ENCODE measurements around the gene DENND11. TPM values are rescaled to one million over a fixed set of nuclear protein-coding genes. Genes with fewer than 3 reads are reported as not detected.

Gene DENND11
- total and polyA plus RNA-seq, 2 donors (not counting 3 experiments of a cell fraction or from before 2014, with no cell fraction given) = 14.7 to 25.9 TPM

DNA sequence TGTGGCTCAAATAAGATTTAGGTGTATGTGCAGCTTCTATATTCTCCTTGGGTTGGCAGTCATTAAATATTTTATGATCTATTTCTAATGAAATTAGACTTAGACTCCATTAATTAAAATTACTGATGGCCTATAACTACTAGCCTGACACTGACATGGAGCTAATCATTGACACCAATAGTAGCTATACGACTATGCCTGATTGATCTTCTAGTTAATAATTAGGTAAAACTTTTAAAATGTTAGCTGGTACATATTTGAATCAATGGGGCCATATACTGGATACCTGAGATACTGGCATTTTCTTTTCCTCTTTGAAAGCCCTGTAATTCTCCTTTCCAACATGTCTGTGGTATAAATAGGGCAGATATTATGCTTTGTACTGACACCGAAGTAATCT is 20.6 kb upstream of the DENND11 start:
- ChIA-PET CTCF (interaction anchor here (1.1 to 1.8 kb wide), 2 partner anchors 14 to 15 kb away, joined by 6 to 8 read pairs; partner anchors contain the start of genes SSBP1 and WEE2), POLR2A (no interaction called here)
- Histone ChIP-seq H3K27me3 (ENCODE audit: control insufficient read depth in 2 of 2, insufficient read depth in 2 of 2, low read length in 2 of 2) (peaks cover 0 to 2% of the 10 kb centered on the region in 2 experiments), H3K9ac (replicated peaks; ENCODE audit: extremely low read depth, insufficient read depth, low read length) (no peak overlapping the region), H3K9me3 (replicated peaks; ENCODE audit: control insufficient read depth, insufficient read depth, low read length) (no peaks in the 10 kb centered on the region), H4K20me1 (replicated peaks; ENCODE audit: control insufficient read depth, extremely low read depth, insufficient read depth, low read length) (no peaks in the 10 kb centered on the region), H2AFZ (ENCODE audit: low read depth, low read length) (no peak overlapping the region), H3K4me2 (ENCODE audit: insufficient read depth, low read length) (no peak overlapping the region), H3K36me3 (ENCODE audit: control insufficient read depth in 2 of 2, extremely low read depth in 1 of 2, insufficient read depth in 2 of 2, low read length in 2 of 2) (no peaks in the 10 kb centered on the region), H3K4me1 (ENCODE audit: control insufficient read depth, extremely low read depth, insufficient read depth, low read length) (no peaks in the 10 kb centered on the region), H3K4me3 (replicated peaks in 1 of 3; ENCODE audit: insufficient read depth in 1 of 3, low read depth in 1 of 3, low read length in 3 of 3) (no peak overlapping the region), H3K79me2 (ENCODE audit: control insufficient read depth, insufficient read depth, low read length) (no peaks in the 10 kb centered on the region), H3K9me1 (replicated peaks; ENCODE audit: control insufficient read depth, extremely low read depth, insufficient read depth, low read length) (no peaks in the 10 kb centered on the region), H3K27ac (ENCODE audit: insufficient read depth, low read depth, low read length) (no peak overlapping the region)
- TF ChIP-seq POLR2A (IDR thresholded peaks at IDR 0.05; ENCODE audit: low read depth, low read length) = no peak
- TF ChIP-seq FOS (IDR thresholded peaks at IDR 0.05; ENCODE audit: borderline replicate concordance, insufficient read depth, low read length) = no peak
- TF ChIP-seq, protein P1, sequence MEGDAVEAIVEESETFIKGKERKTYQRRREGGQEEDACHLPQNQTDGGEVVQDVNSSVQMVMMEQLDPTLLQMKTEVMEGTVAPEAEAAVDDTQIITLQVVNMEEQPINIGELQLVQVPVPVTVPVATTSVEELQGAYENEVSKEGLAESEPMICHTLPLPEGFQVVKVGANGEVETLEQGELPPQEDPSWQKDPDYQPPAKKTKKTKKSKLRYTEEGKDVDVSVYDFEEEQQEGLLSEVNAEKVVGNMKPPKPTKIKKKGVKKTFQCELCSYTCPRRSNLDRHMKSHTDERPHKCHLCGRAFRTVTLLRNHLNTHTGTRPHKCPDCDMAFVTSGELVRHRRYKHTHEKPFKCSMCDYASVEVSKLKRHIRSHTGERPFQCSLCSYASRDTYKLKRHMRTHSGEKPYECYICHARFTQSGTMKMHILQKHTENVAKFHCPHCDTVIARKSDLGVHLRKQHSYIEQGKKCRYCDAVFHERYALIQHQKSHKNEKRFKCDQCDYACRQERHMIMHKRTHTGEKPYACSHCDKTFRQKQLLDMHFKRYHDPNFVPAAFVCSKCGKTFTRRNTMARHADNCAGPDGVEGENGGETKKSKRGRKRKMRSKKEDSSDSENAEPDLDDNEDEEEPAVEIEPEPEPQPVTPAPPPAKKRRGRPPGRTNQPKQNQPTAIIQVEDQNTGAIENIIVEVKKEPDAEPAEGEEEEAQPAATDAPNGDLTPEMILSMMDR (IDR thresholded peaks at IDR 0.05; ENCODE audit: extremely low read depth in 1 of 2, insufficient read depth in 1 of 2, low read depth in 1 of 2, low read length in 2 of 2) = no peak
- no peak for TF ChIP-seq EZH2 (IDR thresholded peaks at IDR 0.05; ENCODE audit: borderline replicate concordance, low read depth, low read length, severe bottlenecking)
- no peak for TF ChIP-seq GATA2 (IDR thresholded peaks at IDR 0.05; ENCODE audit: insufficient read depth, insufficient read length, low read depth, low read length)
- no peak for TF ChIP-seq MYC (IDR thresholded peaks at IDR 0.05; ENCODE audit: low read depth, low read length)
- TF ChIP-seq, protein P2, sequence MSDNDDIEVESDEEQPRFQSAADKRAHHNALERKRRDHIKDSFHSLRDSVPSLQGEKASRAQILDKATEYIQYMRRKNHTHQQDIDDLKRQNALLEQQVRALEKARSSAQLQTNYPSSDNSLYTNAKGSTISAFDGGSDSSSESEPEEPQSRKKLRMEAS (IDR thresholded peaks at IDR 0.05; ENCODE audit: insufficient read depth, insufficient read length) = no peak
- no peak for TF ChIP-seq POLR2AphosphoS5 (IDR thresholded peaks at IDR 0.05; ENCODE audit: insufficient read depth, low read depth, low read length)
- intact Hi-C loops (cut with micrococcal nuclease) (no loop called here), dilution Hi-C loops (cut with MboI; ENCODE audit: extremely low pct_ligation_motif_present, low sequenced_read_pairs) (no loop called here)
- no peak for DNase-seq (ENCODE audit: low read depth, low spot score)
- no TSS peak for BruUV-seq (replicated peaks)
- FAIRE-seq = no peak
